HG03159 (cell line): ENCODE measurements around the gene SDE2.

Experiments used
- ATAC-seq: cut with Tn5 transposase; IDR thresholded peaks from one replicate; pipeline ENCODE4 v1.9.1; 2021; ENCODE audit warnings: mild to moderate bottlenecking, moderate library complexity; ENCODE audit not compliant: unreplicated experiment

The SDE2 gene

DNA sequence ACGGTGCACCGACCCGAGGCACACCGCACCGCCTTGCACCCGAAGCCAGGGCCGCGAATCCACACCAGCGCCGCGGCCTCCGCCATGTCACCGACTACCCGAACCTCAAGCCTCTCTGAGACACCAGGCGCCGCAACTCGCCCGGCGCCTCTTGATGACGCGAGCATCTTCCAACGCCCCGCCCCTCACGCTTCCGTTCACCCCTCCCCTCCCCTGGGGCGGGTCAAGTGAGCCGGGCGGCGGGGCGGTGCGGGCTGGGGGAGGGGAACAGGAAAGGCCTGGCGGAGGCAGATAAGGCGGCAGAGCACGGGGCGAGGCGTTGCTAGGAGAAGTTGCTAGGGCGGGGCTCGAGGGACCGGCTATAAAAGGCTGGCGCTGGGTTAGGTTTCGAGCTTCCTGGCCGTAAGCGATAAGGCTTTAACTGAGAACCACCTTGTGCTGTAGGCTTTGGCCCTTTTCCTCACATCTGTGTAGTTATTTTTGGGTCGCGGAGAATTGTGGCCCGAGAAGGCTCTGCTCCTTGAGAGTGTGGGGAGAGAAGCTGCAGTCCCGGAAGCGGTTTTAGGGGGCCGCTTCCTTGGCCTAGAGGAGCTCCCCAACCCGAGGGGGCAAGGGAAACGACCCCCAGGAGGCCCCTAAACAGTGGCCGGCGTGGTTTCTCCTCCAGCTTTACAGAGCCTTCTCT lies at the start of gene SDE2:
SDE2 (minus strand) TSS at position 117 of the 685 bp plus-strand sequence; CDS start at position 86, 31 bp downstream.
- peak; percentile 71 for ATAC-seq

DNA sequence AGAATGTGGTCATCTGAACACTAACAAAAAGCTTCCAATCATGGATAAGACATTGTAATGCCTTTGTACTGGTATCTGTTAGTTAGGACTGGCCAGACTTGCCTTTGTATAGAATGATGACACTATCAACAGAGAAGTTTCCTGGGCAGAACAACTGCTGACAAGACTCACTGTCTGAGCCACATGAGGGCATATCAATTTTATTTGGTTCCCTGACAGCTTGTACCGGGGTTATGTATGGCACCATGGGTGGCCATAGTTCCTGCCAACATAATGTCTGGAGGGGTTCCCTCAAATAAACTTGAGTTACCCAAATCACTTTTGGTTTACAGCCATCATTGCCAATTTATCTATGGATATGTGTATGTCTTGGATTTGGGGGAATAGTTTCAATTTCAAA lies 49.7 kb upstream of the SDE2 start:
- no peak for ATAC-seq

DNA sequence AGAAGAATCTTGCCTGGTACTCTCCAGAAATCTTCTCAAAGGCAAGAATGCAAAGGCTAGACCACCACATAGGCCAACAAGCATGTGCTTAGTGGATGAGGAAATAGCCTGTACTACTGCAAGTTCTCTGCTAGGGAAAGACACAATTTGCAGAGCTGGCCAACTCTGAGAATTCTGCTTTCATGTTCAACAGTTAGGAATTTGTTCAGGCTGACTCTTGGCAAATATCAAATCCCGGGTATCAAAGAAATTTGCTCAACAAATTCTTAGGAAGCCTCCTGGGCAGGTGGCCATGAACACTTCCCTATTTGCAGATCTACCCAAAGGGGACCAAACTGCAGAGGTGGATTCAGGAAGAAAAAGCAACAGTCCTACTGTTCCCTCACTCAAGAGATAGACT lies 48.4 kb upstream of the SDE2 start:
- no peak for ATAC-seq

DNA sequence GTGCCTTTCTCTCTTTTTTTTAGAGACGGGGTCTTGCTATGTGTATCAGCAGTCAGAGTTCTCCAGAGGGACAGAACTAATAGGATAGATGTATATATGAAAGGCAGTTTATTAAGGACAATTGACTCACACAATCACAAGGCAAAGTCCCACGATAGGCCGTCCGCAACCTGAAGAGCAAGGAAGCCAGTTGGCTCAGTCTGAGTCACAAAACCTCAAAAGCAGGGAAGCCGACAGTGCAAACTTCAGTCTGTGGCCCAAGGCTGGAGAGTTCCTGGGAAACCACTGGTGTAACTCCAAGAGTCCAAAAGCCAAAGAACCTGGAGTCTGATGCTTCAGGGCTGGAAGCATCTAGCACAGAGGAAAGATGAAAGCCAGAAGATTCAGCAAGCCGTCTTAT lies 47.1 kb upstream of the SDE2 start:
- no peak for ATAC-seq

DNA sequence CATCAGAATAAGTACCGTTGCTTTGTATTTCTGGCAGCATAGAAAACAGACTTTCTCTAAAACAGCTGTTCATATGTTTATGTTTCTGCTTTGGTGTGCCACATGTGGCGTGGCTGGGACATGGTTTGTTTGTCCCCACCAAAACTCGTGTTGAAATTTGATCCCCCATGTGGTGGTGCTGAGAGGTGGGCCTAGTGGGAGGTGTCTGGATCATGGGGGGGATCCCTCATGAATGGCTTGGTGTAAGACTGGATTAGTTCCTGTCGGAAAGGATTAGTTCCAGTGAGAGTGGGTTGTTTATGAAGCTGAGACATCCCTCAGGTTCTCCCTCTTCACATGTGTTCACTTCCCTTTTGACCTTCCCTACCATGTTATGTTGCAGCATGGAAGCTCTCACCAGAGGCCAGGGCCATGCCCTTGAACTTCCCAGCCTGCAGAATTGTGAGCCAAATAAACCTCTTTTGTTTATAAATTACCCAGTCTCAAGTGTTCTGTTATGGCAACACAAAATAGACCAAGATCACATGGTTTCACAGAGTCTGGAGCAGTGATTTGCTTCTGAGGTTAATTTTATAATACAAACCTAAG lies 45.5 kb upstream of the SDE2 start:
- no peak for ATAC-seq

DNA sequence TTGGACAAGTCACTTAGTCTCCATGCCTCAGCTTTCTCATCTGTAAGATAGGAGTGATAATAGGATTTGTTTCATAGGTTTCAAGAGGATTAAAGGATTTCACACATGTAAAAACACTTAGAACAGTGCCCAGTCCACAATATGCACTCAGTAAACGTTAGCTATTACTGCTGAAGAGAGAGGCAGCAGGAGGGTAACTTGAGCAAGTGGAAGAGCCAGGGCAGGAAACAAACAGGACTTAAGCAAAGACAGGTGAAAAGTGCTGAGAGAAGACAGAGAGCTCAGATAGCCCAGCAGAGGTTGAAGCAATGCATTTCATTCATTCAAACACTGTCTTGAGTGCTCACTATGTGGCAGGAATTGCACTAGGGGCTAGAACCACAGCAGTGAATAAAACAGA lies 42.3 kb upstream of the SDE2 start:
- no peak for ATAC-seq

DNA sequence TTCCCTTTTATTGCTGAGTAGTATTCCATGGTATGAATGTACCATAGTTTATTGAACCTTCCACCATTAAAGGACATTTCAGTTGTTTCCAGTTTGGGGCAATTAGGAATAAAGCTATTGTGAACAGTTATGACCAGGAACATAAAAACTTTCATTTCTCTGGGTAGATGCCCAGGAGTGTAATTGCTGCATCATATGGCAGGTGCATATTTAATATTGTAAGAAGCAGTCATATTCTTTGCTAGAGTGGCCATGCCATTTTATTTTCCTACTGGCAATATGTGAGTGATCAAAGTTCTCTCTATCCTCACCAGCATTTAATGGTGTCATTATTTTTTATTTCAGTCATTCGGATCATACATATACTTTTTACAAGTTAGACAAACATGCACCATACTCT lies 39.5 kb upstream of the SDE2 start:
- ATAC-seq, result no peak

DNA sequence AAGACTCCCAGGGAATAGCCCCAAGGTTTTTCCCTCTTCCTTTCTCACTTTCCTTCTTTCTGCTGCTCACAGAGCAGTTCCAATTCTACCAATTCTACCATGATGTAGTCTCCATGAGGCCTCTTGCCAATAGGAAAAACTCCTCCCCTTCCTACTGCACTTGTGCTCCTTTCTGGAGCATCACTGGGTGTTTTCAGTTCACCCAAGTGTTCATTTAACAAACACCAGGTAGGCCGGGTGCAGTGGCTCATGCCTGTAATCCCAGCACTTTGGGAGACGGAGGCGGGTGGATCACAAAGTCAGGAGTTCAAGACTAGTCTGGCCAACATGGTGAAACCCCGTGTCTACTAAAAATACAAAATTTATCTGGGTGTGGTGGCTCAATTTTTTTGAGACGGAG lies 36.8 kb upstream of the SDE2 start:
- ATAC-seq, result no peak

DNA sequence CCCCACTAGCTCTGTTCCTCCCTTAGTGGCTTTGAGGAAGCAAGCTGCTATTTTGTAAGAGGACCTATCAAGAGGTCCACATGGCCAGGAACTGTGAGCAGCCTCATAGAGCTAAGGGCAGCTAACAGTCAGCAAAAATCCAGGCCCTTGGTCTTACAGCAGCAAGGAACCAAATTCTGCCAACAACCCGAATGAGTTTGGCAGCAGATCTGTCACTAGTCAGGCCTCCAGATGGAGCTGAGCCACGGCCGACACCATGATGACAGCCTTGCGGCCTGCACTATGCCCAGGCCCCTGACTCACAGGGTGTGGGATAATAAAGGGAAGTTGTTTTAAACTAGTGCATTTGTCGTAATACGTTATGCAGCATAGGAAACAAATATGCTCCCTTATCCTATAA lies 35.3 kb upstream of the SDE2 start:
- ATAC-seq, result no peak

DNA sequence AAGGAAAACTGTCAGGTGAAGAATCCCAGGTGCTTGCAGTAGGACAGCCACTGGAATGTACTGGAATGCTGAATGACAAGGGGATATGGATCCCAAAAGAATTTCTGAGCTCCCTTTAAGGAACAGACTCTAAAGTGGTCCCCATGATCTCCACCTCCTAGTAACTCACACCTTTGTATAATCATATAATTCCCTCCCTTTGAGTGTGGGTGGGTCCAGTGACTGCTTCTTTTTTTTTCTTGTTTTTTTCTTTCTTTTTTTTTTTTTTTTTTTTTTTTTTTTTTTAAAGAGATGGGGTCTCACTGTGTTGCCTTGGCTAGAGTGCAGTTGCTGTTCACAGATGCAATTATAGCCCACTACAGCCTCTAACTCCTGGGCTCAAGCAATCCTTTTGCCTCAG lies 34.8 kb upstream of the SDE2 start:
- no peak for ATAC-seq

DNA sequence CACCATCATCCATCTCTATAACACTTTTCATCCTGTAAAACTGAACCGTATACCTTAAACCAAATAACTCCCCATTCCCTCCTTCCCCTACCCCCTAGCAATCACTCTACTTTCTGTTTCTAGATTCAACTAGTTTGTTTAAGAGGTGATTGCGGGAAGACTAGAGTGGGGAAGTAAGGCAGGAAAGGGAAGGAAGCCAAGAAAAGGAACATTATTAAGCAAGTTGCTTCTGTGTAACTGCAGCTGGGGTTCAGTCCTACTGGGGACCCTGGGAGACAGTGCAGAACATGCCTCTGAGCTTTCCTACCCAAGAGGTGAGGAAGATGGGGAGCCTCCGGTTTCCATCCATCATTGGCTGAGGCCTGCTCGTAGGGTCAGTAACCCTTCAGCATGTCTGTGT lies 34.4 kb upstream of the SDE2 start:
- no peak for ATAC-seq

DNA sequence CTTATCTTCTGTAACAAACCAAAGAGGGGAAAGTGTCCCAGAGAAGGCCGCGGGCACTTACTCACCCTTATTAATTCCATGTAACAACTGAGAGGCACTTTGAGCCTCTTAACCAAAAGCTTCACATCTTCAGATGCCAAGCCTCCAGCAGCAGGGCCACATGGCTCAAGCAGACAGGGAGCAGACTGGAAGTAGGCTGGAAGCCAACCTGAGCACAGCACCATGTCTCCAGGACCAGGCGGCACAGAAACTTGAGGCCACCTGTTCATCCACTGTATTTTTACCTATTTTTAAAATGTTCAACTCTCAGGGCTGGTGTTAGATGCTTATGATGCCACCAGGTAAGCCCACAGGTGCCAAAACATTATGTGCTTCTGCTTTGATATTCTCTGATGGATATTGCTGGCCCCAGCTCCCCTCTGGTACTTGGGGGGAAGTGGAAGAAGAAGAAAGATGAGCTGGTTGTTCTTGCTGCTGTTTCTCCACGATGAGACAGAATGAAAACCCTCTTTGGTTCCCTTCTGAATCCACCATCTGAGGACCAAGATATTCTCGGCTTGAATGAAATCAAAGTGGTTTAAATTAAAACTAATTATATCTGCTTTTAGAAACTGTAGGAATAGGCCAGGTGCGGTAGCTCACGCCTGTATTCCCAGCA lies 30.6 kb upstream of the SDE2 start:
- ATAC-seq, result no peak

DNA sequence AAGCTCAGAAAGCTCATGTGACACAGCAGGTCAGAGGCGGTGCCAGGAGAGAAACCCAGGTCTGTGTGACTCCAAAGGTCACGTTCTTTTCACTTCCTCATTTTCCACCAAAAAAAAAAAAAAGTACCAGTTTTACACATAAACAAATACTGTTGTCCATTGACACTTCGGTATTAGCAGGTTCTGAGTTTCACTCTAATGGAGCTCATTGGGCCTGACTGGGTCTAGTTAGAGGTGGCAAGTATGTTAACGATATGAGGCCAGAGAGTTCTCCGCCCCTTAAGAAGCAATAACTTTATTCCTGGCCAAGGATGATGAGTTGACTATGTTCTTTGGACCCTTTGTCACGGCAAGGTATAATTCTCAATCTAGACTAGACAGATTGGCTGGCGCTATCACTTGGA lies 30.0 kb upstream of the SDE2 start:
- peak; percentile 92 for ATAC-seq

DNA sequence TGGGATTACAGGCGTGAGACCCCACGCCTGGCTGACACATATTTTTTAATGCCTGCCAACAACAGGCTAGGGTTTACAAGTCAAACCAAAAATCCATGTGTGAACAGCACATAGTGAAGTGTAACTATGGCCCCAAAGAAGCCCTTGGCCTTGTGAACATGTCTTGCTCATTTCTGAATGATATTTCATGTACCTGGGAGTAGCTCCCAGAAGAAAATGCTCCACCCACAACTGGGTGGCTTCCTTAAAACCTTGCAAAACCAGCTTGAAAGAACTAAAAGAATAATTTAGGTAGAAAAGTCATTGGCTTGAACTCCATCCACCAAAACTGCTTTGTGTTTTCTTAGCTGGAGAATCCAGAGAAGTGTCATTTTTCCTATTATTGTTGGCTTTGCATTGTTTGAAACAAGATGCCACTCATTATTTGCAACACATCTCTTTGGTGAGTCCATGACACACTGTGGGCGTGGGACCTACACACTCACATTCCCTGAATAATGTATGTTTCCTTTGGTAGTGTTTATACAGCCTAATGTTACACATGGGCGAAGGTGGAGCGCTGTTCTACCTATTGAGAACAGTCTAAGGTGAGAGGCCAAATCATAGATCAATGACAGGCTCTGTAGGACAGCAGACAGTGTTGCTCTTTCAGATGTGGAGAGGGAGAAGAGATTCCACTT lies 28.5 kb upstream of the SDE2 start:
- ATAC-seq, result no peak

DNA sequence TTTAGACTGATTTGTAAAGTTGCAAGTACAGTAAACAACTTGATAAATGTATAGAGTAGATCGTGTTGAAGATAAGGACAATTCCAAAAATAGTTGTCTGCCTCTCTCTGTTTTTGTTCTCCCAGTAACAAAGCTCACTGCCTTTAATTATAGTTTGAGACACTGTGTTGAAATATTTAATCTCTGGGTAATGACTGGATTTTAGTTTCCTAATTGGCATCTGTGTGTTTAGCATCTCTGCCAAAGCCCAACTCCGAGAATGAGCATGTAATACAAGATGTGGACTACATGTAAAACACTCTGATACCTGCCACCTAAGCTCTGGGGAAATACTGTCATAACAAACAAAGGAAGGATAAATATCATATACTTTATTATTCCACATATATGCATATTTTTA lies 27.7 kb upstream of the SDE2 start:
- ATAC-seq, result no peak

DNA sequence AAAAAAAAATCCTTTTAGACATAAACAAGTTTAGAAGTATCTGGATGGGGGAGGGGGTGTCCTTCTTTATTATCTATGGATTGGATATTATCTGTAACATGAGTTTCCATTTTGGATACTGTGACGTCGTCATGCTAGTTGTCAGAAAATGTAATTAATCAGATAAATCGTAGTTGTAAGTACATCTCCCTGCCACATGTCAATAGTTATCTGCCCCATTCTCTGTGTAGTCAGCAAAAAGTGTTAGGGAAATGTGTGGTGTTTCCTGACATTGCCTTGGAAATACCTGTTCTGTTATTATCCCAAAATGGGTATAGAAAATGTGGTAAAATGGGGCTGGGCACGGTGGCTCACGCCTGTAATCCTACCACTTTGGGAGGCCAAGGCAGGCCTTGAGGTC lies 24.6 kb upstream of the SDE2 start:
- no peak for ATAC-seq

DNA sequence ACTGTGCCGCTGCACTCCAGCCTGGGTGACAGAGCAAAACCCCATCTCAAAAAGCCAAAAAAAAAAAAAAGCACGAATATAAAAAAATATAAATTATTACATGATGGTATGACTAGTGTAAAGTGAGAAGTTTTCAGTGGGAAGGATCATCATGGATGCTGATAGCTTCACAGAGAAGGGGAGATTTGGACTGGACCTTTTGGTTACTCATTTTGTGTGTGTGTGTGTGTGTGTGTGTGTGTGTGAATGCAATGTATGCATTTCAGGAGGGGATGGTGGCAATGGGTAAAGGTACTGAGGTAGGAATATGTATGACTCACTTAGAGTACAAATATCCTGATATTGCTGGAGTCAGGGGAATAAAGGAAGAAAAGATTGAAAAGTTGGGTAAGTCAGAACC lies 22.7 kb upstream of the SDE2 start:
- no peak for ATAC-seq

DNA sequence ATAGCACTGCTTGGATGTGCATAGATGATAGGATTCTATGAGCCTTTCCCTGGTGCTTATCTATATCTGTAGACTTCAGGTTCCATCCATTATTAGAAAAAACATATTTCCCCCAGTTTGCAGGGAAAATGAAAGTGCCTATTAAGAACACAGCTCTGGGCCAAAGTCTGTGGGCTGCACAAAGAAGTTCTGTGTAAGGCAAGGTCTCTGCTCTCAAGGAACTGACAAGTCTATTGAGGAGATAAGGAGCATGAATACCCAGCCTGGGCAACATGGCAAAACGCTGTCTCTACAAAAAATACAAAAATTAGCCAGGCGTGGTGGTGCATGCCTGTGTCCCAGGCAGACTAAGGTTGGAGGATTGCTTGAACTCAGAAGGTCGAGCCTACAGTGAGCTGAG lies 22.3 kb upstream of the SDE2 start:
- no peak for ATAC-seq

DNA sequence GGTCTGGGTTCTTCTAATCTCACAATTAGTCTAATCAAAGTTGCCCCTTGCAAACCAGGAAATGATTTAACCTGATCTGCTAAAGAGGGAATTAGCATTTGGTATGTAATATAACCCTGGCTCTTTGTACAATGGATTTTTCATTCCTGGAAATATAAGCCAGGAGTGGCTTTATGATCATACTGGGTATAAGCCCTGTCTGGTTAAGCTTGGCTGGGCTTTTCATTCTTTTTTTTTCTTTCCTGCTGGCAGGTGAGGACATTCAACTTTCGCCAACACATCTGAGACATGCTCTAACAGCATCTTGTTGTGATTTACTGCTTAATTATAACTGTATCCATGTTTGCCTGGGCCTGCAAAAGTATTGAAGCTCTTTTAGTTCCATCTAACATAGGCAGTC lies 20.4 kb upstream of the SDE2 start:
- ATAC-seq, result no peak

DNA sequence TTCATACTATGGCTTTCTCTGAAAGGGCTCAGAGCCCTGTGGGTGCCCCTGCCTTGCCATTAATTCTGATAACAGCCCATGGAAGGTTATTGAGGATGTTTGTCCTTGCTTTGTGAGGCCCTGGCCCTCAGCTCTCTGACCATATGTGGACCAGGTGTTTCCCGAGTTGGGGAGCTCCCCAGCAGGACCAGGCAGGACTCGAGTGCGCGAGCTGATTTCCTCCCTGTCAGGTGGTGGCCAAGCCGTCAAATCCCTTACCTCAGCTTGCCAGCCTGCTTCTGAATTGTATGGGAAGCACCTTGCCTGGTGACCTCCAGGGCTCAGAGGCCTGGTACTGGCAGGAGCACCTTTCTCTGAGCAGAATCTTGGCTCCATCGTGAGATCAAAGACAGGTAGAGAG lies 17.9 kb upstream of the SDE2 start:
- ATAC-seq, result no peak

DNA sequence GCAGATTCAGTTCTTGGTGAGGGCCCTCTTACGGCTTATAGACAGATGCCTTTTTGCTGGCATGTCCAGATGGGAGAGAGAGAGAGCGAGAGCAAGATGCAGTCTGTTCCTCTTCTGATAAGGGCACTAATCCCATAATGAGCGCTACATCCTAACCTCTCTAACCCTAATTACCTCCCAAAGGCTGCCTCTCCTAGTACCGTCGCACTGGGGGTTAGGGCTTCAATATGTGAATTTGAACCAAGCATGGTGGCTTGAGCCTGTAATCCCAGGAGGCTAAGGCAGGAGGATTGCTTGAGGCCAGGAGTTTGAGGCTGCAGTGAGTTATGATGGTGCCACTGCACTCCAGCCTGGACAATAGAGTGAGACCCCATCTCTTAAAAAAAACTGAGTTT lies 10.5 kb upstream of the SDE2 start:
- no peak for ATAC-seq
